Measurements from ENCODE around the gene PLEKHM3. TPM values are rescaled to one million over a fixed set of nuclear protein-coding genes. Genes with fewer than 3 reads are reported as not detected.
A peak's percentile ranks its signal among the peaks of the same experiment; 100 is the strongest.

The PLEKHM3 gene
- 3.5 TPM for polyA plus RNA-seq (2013, experiment 1 of 2)
- 3.6 TPM for polyA plus RNA-seq (2013, experiment 2 of 2)

- H3K18ac ChIP-seq (ENCODE audit: low read depth in 1 of 2, low read length in 2 of 2) = peak within 1 kb of the TSS; percentile 91 to 97
Observed at GRCh38 chr2:208025037-208025813, at the start of gene PLEKHM3. TSS of gene PLEKHM3 (minus strand) at chr2:208025527. CDS start at chr2:208001639, 23,888 bp downstream.

GRCh38 chr2:208074610-208075356 lies 49.5 kb upstream of the PLEKHM3 start:
- 73% methylated on average over 8 of the region's 9 CpGs for WGBS
- Histone ChIP-seq H3K4me1 (ENCODE audit: control insufficient read depth, insufficient read depth, low read depth, low read length) (peaks cover 4% of the 10 kb centered on the region), H3K4me2 (ENCODE audit: low read length, poor library complexity, severe bottlenecking) (peak overlapping the region; percentile 53), H3K9me3 (ENCODE audit: control insufficient read depth, low read length) (no peaks in the 10 kb centered on the region), H3K27me3 (ENCODE audit: control insufficient read depth in 1 of 2, insufficient read depth in 1 of 2, low read length in 2 of 2) (peaks cover 5 to 38% of the 10 kb centered on the region in 2 experiments), H3K79me1 (replicated peaks; ENCODE audit: low read length, poor library complexity, severe bottlenecking) (no peaks in the 10 kb centered on the region), H3K4ac (ENCODE audit: low read depth in 1 of 2, low read length in 2 of 2) (no peak overlapping the region), H2BK120ac (ENCODE audit: low read depth, low read length) (no peak overlapping the region), H3K18ac (ENCODE audit: low read depth in 1 of 2, low read length in 2 of 2) (no peak overlapping the region), H2AFZ (ENCODE audit: low read depth, low read length) (no peak overlapping the region), H3K36me3 (ENCODE audit: control insufficient read depth in 1 of 2, insufficient read depth in 2 of 2, low read depth in 1 of 2, low read length in 2 of 2) (no peaks in the 10 kb centered on the region), H2BK15ac (ENCODE audit: low read depth, poor library complexity, severe bottlenecking) (no peak overlapping the region), H4K91ac (ENCODE audit: low read length) (no peak overlapping the region), H3K27ac (ENCODE audit: low read length, poor library complexity, severe bottlenecking) (no peak overlapping the region), H3K4me3 (ENCODE audit: insufficient read depth in 1 of 2, low read depth in 1 of 2, low read length in 2 of 2) (no peak overlapping the region), H2BK5ac (ENCODE audit: low read depth, low read length, poor library complexity, severe bottlenecking) (no peak overlapping the region), H4K8ac (ENCODE audit: low read length) (no peak overlapping the region), H3K23ac (ENCODE audit: low read length in 2 of 2) (no peak overlapping the region), H3K14ac (ENCODE audit: low read length in 2 of 2) (no peak overlapping the region), H2AK5ac (ENCODE audit: low read length, severe bottlenecking) (no peak overlapping the region), H2BK12ac (ENCODE audit: low read length in 2 of 2) (no peak overlapping the region), H3K9ac (ENCODE audit: low read length) (peak overlapping the region; percentile 15)
- DNase-seq = no peak

More at GRCh38 chr2:208025037-208025813, at the start of gene PLEKHM3:
- Histone ChIP-seq H4K91ac (ENCODE audit: low read length) (peak within 1 kb of the TSS; percentile 95), H3K27me3 (ENCODE audit: control insufficient read depth in 1 of 2, insufficient read depth in 1 of 2, low read length in 2 of 2) (no peaks in the 10 kb centered on the region), H3K79me1 (replicated peaks; ENCODE audit: low read length, poor library complexity, severe bottlenecking) (peaks cover 16% of the 10 kb centered on the region), H3K4me1 (ENCODE audit: control insufficient read depth, insufficient read depth, low read depth, low read length) (peaks cover 4% of the 10 kb centered on the region), H3K4me2 (ENCODE audit: low read length, poor library complexity, severe bottlenecking) (peak within 1 kb of the TSS; percentile 75), H2BK12ac (ENCODE audit: low read length in 2 of 2) (peak within 1 kb of the TSS; percentile 28 to 71), H4K8ac (ENCODE audit: low read length) (peak within 1 kb of the TSS; percentile 100), H3K36me3 (ENCODE audit: control insufficient read depth in 1 of 2, insufficient read depth in 2 of 2, low read depth in 1 of 2, low read length in 2 of 2) (peaks cover 0 to 3% of the 10 kb centered on the region in 2 experiments), H3K14ac (ENCODE audit: low read length in 2 of 2) (peak within 1 kb of the TSS in 1 of 2 experiments; percentile 96), H2AK5ac (ENCODE audit: low read length, severe bottlenecking) (peak within 1 kb of the TSS; percentile 77), H3K4me3 (ENCODE audit: insufficient read depth in 1 of 2, low read depth in 1 of 2, low read length in 2 of 2) (peak within 1 kb of the TSS; percentile 93 to 98), H2BK15ac (ENCODE audit: low read depth, poor library complexity, severe bottlenecking) (peak within 1 kb of the TSS; percentile 70), H3K4ac (ENCODE audit: low read depth in 1 of 2, low read length in 2 of 2) (peak within 1 kb of the TSS; percentile 46 to 89), H3K27ac (ENCODE audit: low read length, poor library complexity, severe bottlenecking) (peak within 1 kb of the TSS; percentile 59), H2BK120ac (ENCODE audit: low read depth, low read length) (peak within 1 kb of the TSS; percentile 6), H3K23ac (ENCODE audit: low read length in 2 of 2) (peak within 1 kb of the TSS in 1 of 2 experiments; percentile 80), H2AFZ (ENCODE audit: low read depth, low read length) (peak within 1 kb of the TSS; percentile 99), H3K9ac (ENCODE audit: low read length) (peak within 1 kb of the TSS; percentile 94), H3K9me3 (ENCODE audit: control insufficient read depth, low read length) (no peaks in the 10 kb centered on the region), H2BK5ac (ENCODE audit: low read depth, low read length, poor library complexity, severe bottlenecking) (peak within 1 kb of the TSS; percentile 57)
- peak; percentile 87 for DNase-seq
- WGBS = 3% methylated on average over 34 of the region's 38 CpGs

GRCh38 chr2:208072250-208072892 lies 47.0 kb upstream of the PLEKHM3 start:
- Histone ChIP-seq H2BK120ac (ENCODE audit: low read depth, low read length) (no peak overlapping the region), H3K79me1 (replicated peaks; ENCODE audit: low read length, poor library complexity, severe bottlenecking) (no peaks in the 10 kb centered on the region), H3K23ac (ENCODE audit: low read length in 2 of 2) (no peak overlapping the region), H2AFZ (ENCODE audit: low read depth, low read length) (no peak overlapping the region), H3K36me3 (ENCODE audit: control insufficient read depth in 1 of 2, insufficient read depth in 2 of 2, low read depth in 1 of 2, low read length in 2 of 2) (no peaks in the 10 kb centered on the region), H2AK5ac (ENCODE audit: low read length, severe bottlenecking) (no peak overlapping the region), H3K14ac (ENCODE audit: low read length in 2 of 2) (no peak overlapping the region), H3K4ac (ENCODE audit: low read depth in 1 of 2, low read length in 2 of 2) (no peak overlapping the region), H3K4me3 (ENCODE audit: insufficient read depth in 1 of 2, low read depth in 1 of 2, low read length in 2 of 2) (no peak overlapping the region), H4K8ac (ENCODE audit: low read length) (no peak overlapping the region), H2BK5ac (ENCODE audit: low read depth, low read length, poor library complexity, severe bottlenecking) (no peak overlapping the region), H3K18ac (ENCODE audit: low read depth in 1 of 2, low read length in 2 of 2) (no peak overlapping the region), H3K27ac (ENCODE audit: low read length, poor library complexity, severe bottlenecking) (no peak overlapping the region), H2BK15ac (ENCODE audit: low read depth, poor library complexity, severe bottlenecking) (no peak overlapping the region), H3K9ac (ENCODE audit: low read length) (no peak overlapping the region), H3K9me3 (ENCODE audit: control insufficient read depth, low read length) (no peaks in the 10 kb centered on the region), H4K91ac (ENCODE audit: low read length) (no peak overlapping the region), H2BK12ac (ENCODE audit: low read length in 2 of 2) (no peak overlapping the region), H3K4me2 (ENCODE audit: low read length, poor library complexity, severe bottlenecking) (no peak overlapping the region), H3K4me1 (ENCODE audit: control insufficient read depth, insufficient read depth, low read depth, low read length) (peaks cover 4% of the 10 kb centered on the region), H3K27me3 (ENCODE audit: control insufficient read depth in 1 of 2, insufficient read depth in 1 of 2, low read length in 2 of 2) (peaks cover 0 to 24% of the 10 kb centered on the region in 2 experiments)
- 19% methylated on average over 6 of the region's 9 CpGs for WGBS
- peak; percentile 68 for DNase-seq
